Measurements from ENCODE around the gene TNS3.

The TNS3 gene

GRCh38 chr7:47466832-47467231 lies 115.1 kb downstream of the TNS3 start:
- H3K9me3 Mint-ChIP-seq, result no peaks in the 10 kb centered on the region
- no peaks in the 10 kb centered on the region for H3K4me1 Mint-ChIP-seq
- H3K4me3 Mint-ChIP-seq, result no peak overlapping the region
- DNase-seq (no peak), ATAC-seq (no peak)
- H3K27me3 Mint-ChIP-seq, result no peaks in the 10 kb centered on the region
- peak overlapping the region in 1 of 2 donors; percentile 7 for H3K27ac Mint-ChIP-seq

GRCh38 chr7:47465191-47465590 lies 116.7 kb downstream of the TNS3 start:
- DNase-seq (no peak), ATAC-seq (no peak)
- Mint-ChIP-seq H3K4me3 (no peak overlapping the region), H3K27me3 (no peaks in the 10 kb centered on the region), H3K9me3 (no peaks in the 10 kb centered on the region), H3K27ac (no peak overlapping the region), H3K4me1 (no peaks in the 10 kb centered on the region)

GRCh38 chr7:47464266-47464665 lies 117.6 kb downstream of the TNS3 start:
- Mint-ChIP-seq H3K27ac (no peak overlapping the region), H3K27me3 (no peaks in the 10 kb centered on the region), H3K4me1 (no peaks in the 10 kb centered on the region), H3K4me3 (no peak overlapping the region), H3K9me3 (no peaks in the 10 kb centered on the region)
- ATAC-seq, result no peak
- DNase-seq, result no peak

DNA sequence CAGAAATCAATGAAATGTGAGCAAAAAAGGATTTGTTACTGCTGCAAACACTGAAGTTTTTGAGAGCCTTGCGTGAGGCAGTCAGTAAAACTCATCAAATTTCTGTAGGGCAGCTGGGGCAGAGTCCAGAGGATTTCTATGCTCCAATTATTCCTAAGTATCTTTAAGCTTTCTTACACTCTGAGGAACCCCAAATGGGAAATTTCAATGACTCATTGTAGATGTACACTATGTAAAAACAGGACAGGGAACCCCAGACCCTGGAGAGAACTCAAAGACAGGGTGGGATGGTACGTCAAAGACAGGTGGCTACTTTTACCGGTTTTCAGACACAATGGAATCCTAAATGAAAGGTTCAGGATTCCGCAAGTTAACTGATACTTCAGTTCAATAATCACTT lies 120.2 kb downstream of the TNS3 start:
- DNase-seq, result no peak
- H3K4me1 Mint-ChIP-seq, result no peaks in the 10 kb centered on the region
- no peak overlapping the region for H3K4me3 Mint-ChIP-seq
- ATAC-seq, result no peak
- no peak overlapping the region for H3K27ac Mint-ChIP-seq
- H3K27me3 Mint-ChIP-seq, result no peaks in the 10 kb centered on the region
- H3K9me3 Mint-ChIP-seq, result no peaks in the 10 kb centered on the region

GRCh38 chr7:47461161-47461560 lies 120.8 kb downstream of the TNS3 start:
- Mint-ChIP-seq H3K4me1 (no peaks in the 10 kb centered on the region), H3K9me3 (no peaks in the 10 kb centered on the region), H3K4me3 (no peak overlapping the region), H3K27me3 (no peaks in the 10 kb centered on the region), H3K27ac (no peak overlapping the region)
- ATAC-seq (no peak), DNase-seq (no peak)

DNA sequence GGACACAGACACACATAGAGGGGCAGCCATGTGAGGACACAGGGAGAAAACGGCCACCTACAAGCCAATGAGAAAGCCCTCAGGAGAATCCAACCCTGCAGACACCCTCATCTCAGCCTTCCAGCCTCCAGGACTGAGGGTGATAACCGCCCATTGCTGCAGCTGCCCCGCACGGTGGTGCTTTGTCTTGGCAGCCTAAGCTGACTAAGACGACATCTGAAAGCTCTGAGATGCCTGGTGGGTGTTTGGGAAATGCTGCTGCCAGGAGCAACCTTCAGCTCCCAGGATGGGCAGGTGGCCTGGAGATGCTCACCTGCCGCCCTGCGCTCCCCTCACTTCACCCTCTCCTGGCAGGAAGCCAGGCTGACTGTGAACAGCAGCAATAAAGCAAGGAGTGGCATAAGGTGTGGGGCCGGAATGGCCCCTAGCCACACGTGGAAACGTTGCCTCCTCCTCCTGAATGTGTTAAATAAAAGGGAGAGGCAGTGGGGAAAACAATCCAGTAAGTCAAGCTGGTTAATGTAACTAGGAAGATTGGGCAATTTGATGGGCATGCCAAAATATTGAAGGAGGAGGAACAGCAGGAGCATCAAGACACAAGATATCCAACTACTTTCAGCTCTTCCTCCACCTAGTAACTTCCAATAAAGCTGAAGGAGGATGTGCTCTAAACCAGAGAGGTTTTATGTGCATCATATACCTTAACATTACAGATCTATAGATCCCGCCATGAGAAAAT lies 121.5 kb downstream of the TNS3 start:
- H3K9me3 Mint-ChIP-seq, result no peaks in the 10 kb centered on the region
- H3K4me1 Mint-ChIP-seq, result no peaks in the 10 kb centered on the region
- peak overlapping the region in 1 of 2 donors; percentile 52 for H3K27ac Mint-ChIP-seq
- ATAC-seq, result no peak
- DNase-seq, result no peak
- no peaks in the 10 kb centered on the region for H3K27me3 Mint-ChIP-seq
- H3K4me3 Mint-ChIP-seq, result no peak overlapping the region

DNA sequence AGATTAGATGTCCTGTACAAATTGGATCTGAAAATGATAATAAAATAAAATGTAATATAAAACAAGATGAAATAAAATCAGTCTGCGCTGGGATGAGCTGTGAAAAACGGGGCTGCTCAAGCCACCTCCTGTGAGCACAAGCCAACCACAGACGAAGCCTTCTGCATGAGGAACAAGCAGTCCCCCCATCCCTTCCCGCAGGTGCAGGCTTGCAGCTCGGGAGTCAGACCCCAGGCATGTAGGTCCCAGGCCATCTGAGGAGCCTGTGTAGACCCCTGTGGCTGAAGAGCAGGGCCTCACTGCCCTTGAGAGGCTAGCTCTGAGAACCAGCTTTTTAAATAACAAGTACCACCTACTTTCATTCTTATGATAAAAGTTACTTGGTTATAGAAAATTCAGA lies 123.4 kb downstream of the TNS3 start:
- Mint-ChIP-seq H3K9me3 (no peaks in the 10 kb centered on the region), H3K4me1 (no peaks in the 10 kb centered on the region), H3K27me3 (peaks cover 3% of the 10 kb centered on the region), H3K27ac (no peak overlapping the region), H3K4me3 (no peak overlapping the region)
- ATAC-seq (no peak), DNase-seq (no peak)

GRCh38 chr7:47458057-47458456 lies 123.9 kb downstream of the TNS3 start:
- peaks cover 7% of the 10 kb centered on the region for H3K27me3 Mint-ChIP-seq
- no peak overlapping the region for H3K27ac Mint-ChIP-seq
- DNase-seq, result no peak
- no peaks in the 10 kb centered on the region for H3K9me3 Mint-ChIP-seq
- no peak for ATAC-seq
- no peak overlapping the region for H3K4me3 Mint-ChIP-seq
- no peaks in the 10 kb centered on the region for H3K4me1 Mint-ChIP-seq

DNA sequence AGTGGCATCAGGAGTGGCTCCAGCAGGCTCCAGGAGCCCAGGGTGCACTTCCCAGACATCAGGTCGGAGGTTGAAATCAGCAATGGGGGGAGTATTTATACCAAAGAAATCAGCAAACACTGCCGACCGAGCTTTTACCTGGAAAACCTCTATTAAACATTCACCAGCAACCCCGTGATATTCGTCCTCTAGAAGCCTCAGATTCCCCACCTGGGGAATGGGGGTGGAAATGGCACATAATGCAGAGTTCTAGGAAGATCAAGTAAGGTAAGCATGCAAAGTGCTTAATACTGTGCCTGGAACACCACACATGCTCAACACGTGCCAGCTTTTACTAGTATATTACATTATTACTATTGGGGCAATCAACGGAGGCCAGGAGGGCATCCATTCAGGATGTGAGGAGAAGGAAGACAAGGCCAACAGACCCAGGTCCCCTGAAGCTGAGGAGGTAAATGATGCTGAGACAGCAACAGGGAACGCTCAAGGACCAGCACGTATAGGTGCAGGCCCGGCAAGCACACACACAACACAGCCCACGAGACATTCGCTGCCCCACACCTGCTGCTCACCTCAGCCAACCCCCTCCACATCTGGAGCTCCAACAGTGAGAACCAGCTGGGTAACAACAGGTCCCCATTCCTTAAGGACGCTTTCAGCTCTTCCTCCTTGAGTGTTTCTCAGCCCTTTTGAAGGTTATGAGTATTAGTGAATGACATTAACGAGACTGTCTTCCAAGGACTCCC lies 125.5 kb downstream of the TNS3 start:
- Mint-ChIP-seq H3K27me3 (peaks cover 18% of the 10 kb centered on the region), H3K27ac (peak overlapping the region in 1 of 2 donors; percentile 15), H3K9me3 (no peaks in the 10 kb centered on the region), H3K4me1 (no peaks in the 10 kb centered on the region), H3K4me3 (no peak overlapping the region)
- ATAC-seq, result no peak
- no peak for DNase-seq

GRCh38 chr7:47455872-47456185 lies 126.1 kb downstream of the TNS3 start:
- DNase-seq, result no peak
- peak overlapping the region in 1 of 2 donors; percentile 22 for H3K27ac Mint-ChIP-seq
- H3K9me3 Mint-ChIP-seq, result no peaks in the 10 kb centered on the region
- H3K4me1 Mint-ChIP-seq, result no peaks in the 10 kb centered on the region
- H3K4me3 Mint-ChIP-seq, result no peak overlapping the region
- H3K27me3 Mint-ChIP-seq, result peaks cover 18% of the 10 kb centered on the region
- no peak for ATAC-seq

- no peaks in the 10 kb centered on the region for H3K4me1 Mint-ChIP-seq
- H3K27ac Mint-ChIP-seq, result peak overlapping the region in 1 of 2 donors; percentile 27
- no peaks in the 10 kb centered on the region for H3K9me3 Mint-ChIP-seq
- H3K27me3 Mint-ChIP-seq, result peaks cover 18% of the 10 kb centered on the region
- DNase-seq, result no peak
- no peak overlapping the region for H3K4me3 Mint-ChIP-seq
- ATAC-seq, result no peak
Observed at GRCh38 chr7:47454974-47455871, 126.7 kb downstream of the TNS3 start.

GRCh38 chr7:47454069-47454973 lies 127.6 kb downstream of the TNS3 start:
- Mint-ChIP-seq H3K27ac (no peak overlapping the region), H3K4me3 (no peak overlapping the region), H3K9me3 (no peaks in the 10 kb centered on the region), H3K27me3 (peaks cover 18% of the 10 kb centered on the region), H3K4me1 (no peaks in the 10 kb centered on the region)
- ATAC-seq, result no peak
- DNase-seq, result no peak

GRCh38 chr7:47453093-47454061 lies 128.5 kb downstream of the TNS3 start:
- Mint-ChIP-seq H3K27ac (peak overlapping the region in 1 of 2 donors; percentile 37), H3K9me3 (no peaks in the 10 kb centered on the region), H3K4me3 (no peak overlapping the region), H3K27me3 (peaks cover 18% of the 10 kb centered on the region), H3K4me1 (no peaks in the 10 kb centered on the region)
- ATAC-seq (no peak), DNase-seq (no peak)

- Mint-ChIP-seq H3K4me1 (no peaks in the 10 kb centered on the region), H3K27me3 (peaks cover 18% of the 10 kb centered on the region), H3K27ac (no peak overlapping the region), H3K4me3 (no peak overlapping the region), H3K9me3 (no peaks in the 10 kb centered on the region)
- ATAC-seq (no peak), DNase-seq (no peak)
Observed at GRCh38 chr7:47452715-47453092, 129.2 kb downstream of the TNS3 start.

All from stimulated activated naive CD8-positive, alpha-beta T cell treated with anti-CD3 and anti-CD28 coated beads, Interleukin-15, amount 100 ng/mL, for 72 hours (primary cell).